ENCODE results near the gene SYCN.

Gene SYCN

DNA sequence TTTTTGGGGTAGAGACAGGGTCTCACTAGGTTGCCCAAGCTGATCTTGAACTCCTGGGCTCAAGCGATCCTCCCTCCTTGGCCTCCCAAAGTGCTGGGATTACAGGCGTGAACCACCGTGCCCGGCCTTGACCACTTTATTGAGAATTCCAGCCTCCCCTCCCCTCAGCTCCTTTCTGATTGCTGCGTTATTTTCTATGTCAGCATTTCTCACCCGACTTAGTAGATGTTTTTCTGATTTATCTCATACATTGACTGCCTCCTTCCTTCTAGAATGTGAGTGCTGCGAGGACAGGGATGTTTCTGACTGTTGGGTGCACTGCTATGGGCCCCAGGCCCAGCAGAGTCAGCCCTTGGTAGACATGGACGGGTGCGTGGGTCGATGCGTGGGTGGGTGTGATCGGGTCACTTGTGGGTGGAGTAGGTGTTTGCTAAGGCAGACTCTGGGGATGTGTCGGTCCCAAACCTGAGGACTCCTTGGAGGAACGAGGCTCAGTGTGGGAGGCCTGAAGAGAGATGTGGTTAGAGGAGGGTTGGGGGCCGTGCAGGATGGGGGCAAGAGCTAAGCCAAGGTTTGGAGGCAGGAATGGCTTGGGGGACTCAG, 41.5 kb downstream of the SYCN start:
- DNase-seq = no peak
- peak overlapping the region; percentile 68 for H3K27ac Mint-ChIP-seq
- H3K4me3 Mint-ChIP-seq = no peak overlapping the region
- no peaks in the 10 kb centered on the region for H3K9me3 Mint-ChIP-seq
- H3K36me3 Mint-ChIP-seq (ENCODE audit: low read depth) = no peaks in the 10 kb centered on the region
- no peaks in the 10 kb centered on the region for H3K27me3 Mint-ChIP-seq
- H3K4me1 Mint-ChIP-seq (ENCODE audit: low read depth) = peaks cover 7% of the 10 kb centered on the region

DNA sequence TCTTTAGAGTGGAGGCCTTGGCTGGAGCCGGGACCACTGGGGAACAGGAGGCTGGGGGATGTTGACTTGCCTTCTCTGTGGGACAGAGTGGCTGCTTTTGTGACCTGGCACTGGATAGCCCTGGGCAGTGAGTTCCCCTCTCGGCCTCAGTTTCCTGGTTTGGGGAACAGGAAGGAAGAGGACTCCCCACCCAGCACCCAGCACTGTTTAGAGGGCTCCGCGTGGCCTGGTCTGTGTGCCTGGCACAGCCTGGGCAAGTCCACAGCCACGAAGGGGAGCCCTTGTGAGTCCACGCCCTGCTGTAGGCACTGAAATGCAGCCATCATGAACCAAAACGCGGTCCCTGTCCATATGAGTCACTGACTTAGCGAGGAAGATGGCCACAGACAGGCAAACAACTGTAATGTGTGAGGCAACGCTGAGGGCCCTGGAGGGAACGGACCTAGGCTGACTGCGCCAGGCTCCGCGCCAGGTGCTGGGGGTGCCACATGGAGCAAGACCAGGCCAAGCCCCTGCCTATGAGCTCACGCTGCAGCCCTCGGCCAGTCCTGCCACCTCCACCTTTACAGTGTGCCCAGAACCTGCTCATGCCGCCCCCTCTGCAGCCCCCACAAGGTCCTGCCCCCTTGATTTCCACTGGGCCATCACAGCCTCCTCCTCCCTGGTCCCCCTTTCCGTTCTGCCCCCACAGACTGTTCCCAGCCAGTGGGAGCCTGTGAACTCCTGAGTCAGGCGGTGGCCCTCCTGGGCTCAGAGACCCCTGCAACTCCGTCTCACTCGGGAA, 43.0 kb downstream of the SYCN start:
- no peaks in the 10 kb centered on the region for H3K27me3 Mint-ChIP-seq
- no peak overlapping the region for H3K27ac Mint-ChIP-seq

DNA sequence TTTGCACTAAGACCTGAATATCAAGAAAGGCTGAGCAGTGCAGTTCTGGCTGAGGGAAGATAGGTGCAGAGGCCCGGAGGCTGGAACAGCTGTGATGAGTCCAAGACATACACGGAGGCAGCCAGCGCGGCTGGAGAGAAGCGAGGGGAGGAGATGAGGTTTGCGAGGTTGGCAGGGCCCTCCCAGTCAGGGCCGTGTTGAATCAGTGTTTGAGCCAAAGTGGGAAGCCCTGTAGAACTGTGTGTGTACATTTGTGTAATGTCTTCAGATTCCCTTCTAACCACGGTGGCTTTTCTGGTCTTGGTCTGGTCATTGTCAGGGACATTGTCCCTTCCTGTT, 43.6 kb downstream of the SYCN start:
- peaks cover 16% of the 10 kb centered on the region for H3K4me1 Mint-ChIP-seq (ENCODE audit: low read depth)
- H3K4me3 Mint-ChIP-seq = no peak overlapping the region
- H3K27ac Mint-ChIP-seq = no peak overlapping the region
- H3K36me3 Mint-ChIP-seq (ENCODE audit: low read depth) = no peaks in the 10 kb centered on the region
- DNase-seq = no peak
- H3K9me3 Mint-ChIP-seq = no peaks in the 10 kb centered on the region
- no peaks in the 10 kb centered on the region for H3K27me3 Mint-ChIP-seq

More for the DNA sequence above, 43.0 kb downstream of the SYCN start:
- Mint-ChIP-seq H3K9me3 (no peaks in the 10 kb centered on the region), H3K4me1 (ENCODE audit: low read depth) (peaks cover 13% of the 10 kb centered on the region), H3K36me3 (ENCODE audit: low read depth) (no peaks in the 10 kb centered on the region), H3K4me3 (no peak overlapping the region)
- no peak for DNase-seq

DNA sequence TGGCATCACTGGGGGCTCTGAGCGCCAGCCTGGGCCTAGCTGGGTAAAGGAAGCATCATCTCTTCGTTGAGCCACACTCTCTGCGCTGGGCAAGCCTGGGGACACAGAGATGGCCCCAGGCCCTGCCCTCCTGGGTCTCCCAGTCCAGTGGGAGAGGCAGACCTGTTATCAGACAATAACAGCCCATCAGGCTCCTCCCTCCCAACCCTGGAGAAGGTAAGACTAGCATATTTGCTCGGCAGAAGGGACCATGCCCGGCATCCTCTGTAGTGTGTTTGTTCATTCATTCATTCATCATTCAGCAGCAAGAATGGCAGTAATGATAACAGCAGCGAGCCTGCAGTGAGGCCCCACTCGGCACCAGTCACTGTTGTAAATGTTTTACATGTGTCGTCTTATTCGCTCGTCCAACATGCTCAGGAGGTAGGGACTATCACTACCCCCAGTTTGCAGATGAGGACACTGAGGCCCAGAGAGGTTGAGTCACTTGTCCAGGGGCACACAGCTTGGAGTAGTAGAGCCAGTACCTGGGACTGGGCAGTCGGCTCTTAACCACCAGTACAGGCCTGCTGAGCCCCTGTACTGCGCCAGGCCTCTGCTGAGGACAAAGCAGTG, 45.3 kb downstream of the SYCN start:
- no peaks in the 10 kb centered on the region for H3K9me3 Mint-ChIP-seq
- no peak for DNase-seq
- H3K4me3 Mint-ChIP-seq = no peak overlapping the region
- H3K36me3 Mint-ChIP-seq (ENCODE audit: low read depth) = peaks cover 2% of the 10 kb centered on the region
- peaks cover 22% of the 10 kb centered on the region for H3K4me1 Mint-ChIP-seq (ENCODE audit: low read depth)
- no peaks in the 10 kb centered on the region for H3K27me3 Mint-ChIP-seq
- no peak overlapping the region for H3K27ac Mint-ChIP-seq

DNA sequence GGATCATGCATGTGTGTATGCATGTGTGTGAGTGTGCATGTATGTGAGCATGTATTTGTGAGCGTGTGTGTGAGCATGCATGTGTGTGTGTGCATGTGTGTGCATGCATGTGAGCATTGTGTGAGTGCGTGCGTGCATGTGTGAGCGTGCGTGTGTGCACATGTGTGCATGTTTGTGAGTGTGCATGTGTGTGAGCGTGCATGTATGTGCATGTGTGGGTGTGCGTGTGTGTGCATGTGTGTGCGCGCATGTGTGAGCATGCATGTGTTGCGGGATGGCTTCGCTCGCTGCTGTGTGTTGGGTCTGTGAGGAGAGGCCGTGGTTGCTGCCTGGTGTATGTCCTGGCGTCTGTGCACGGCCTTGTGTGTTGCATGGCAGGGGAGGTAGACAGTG, 46.1 kb downstream of the SYCN start:
- peaks cover 21% of the 10 kb centered on the region for H3K4me1 Mint-ChIP-seq (ENCODE audit: low read depth)
- no peak overlapping the region for H3K4me3 Mint-ChIP-seq
- no peak overlapping the region for H3K27ac Mint-ChIP-seq

DNA sequence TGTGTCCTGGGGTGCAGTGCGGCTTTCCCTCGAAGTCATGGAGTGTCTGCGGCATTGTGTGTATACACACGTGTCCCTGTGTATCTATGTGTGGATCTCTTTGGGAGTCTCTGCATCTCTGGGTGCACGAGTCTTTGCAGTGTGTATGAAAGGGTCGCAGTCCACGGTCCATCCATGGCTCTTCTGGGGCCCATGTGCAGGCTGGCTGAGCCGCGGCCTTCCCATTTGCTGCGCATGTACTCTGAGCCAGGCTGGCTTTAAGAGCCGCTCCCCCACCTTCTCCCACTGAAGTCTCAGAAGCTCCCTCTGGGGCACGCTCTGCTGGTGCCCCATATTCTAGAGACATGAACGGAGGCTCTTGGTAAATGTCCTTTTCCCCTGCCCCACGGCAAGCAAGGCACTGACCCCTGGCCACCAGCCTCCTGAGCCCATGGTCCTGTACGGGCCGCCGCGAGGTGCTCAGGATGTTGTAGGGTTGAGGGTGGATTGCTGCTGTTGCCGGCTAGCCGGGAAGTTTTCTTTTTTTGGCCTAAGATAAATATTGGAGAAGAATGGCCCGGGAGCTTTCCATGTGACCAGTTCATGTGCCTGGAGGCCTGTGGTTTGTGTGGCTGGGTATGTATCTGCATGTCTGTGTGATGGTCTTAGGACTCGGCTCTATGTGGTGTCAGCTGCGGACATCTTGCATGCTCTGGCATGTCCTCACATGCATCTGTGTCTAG, 46.6 kb downstream of the SYCN start:
- H3K27me3 Mint-ChIP-seq = no peaks in the 10 kb centered on the region
- peaks cover 2% of the 10 kb centered on the region for H3K36me3 Mint-ChIP-seq (ENCODE audit: low read depth)
- H3K4me1 Mint-ChIP-seq (ENCODE audit: low read depth) = peaks cover 16% of the 10 kb centered on the region
- DNase-seq = no peak
- no peak overlapping the region for H3K4me3 Mint-ChIP-seq
- no peak overlapping the region for H3K27ac Mint-ChIP-seq
- no peaks in the 10 kb centered on the region for H3K9me3 Mint-ChIP-seq

More for the DNA sequence above, 46.1 kb downstream of the SYCN start:
- peaks cover 2% of the 10 kb centered on the region for H3K36me3 Mint-ChIP-seq (ENCODE audit: low read depth)
- DNase-seq = no peak
- H3K9me3 Mint-ChIP-seq = no peaks in the 10 kb centered on the region
- no peaks in the 10 kb centered on the region for H3K27me3 Mint-ChIP-seq

DNA sequence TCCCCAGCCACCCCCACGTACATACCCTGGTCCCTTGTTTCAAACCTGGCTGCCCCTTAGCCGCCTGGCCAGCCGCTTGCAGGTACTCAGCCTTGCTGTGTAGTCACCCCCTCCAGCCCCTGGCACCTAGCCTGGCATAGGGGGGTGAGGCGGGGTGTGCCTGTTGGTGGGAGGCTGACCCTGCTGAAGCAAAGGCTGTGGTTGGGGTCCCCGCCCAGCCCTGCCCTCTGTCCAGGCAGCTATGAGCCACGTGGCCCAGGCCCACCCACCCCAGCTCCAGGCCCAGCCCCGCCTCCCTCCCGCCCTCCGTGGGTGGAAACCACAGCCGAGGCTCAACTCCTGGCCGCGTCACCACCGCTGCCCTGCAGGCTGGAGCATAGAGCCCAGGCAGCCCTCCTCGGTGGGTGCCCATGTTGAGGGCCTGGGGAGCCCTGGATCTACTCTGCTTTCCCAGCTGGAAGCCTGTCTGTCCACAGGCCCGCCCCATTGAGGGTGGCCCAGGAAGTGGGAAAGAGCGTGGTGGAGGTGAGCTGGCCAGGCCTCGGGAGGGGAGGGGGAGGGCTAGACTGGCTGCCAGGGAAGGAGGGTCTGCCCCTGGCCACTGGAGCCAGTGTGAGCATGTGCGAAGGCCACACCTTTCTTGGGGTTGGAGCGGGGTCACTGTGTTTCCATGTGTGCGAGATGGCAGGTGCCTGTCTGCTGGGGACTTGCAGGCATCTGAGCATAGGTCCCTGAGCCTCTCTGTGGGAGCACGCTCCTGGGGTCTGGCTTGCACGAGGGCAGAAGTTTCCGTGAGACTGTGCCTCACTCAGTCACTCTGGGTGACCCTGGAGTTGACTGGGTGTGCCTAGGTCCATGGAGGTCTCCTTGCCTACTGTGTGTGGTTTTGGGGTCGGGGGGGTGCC, 47.5 kb downstream of the SYCN start:
- H3K36me3 Mint-ChIP-seq (ENCODE audit: low read depth) = peaks cover 2% of the 10 kb centered on the region

DNA sequence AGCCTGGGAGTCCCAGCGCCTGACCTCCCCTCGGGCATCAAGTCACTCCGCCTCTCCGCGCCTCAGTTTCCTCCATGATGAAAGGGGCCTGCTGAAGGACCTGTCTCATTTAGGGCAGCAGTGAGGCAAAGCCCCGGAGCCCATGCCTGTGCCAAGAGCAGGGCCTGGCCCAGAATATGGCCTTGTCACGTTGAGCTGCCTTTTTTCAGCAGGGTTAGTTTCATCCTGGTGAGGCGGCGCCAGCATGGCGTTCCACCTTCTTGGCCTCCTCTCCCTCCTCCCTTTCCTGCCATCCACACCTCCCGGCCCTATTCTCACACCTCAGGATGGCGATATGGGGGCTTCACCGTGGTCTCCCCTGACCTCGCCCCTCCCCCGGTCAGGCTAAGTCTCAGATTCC, 48.3 kb downstream of the SYCN start:
- no peaks in the 10 kb centered on the region for H3K9me3 Mint-ChIP-seq
- no peak overlapping the region for H3K4me3 Mint-ChIP-seq
- no peak overlapping the region for H3K27ac Mint-ChIP-seq
- H3K4me1 Mint-ChIP-seq (ENCODE audit: low read depth) = peaks cover 24% of the 10 kb centered on the region
- no peaks in the 10 kb centered on the region for H3K27me3 Mint-ChIP-seq
- no peak for DNase-seq
- peaks cover 2% of the 10 kb centered on the region for H3K36me3 Mint-ChIP-seq (ENCODE audit: low read depth)

More for the DNA sequence above, 47.5 kb downstream of the SYCN start:
- no peak for DNase-seq
- Mint-ChIP-seq H3K27ac (no peak overlapping the region), H3K4me1 (ENCODE audit: low read depth) (peaks cover 20% of the 10 kb centered on the region), H3K4me3 (no peak overlapping the region), H3K27me3 (no peaks in the 10 kb centered on the region), H3K9me3 (no peaks in the 10 kb centered on the region)

DNA sequence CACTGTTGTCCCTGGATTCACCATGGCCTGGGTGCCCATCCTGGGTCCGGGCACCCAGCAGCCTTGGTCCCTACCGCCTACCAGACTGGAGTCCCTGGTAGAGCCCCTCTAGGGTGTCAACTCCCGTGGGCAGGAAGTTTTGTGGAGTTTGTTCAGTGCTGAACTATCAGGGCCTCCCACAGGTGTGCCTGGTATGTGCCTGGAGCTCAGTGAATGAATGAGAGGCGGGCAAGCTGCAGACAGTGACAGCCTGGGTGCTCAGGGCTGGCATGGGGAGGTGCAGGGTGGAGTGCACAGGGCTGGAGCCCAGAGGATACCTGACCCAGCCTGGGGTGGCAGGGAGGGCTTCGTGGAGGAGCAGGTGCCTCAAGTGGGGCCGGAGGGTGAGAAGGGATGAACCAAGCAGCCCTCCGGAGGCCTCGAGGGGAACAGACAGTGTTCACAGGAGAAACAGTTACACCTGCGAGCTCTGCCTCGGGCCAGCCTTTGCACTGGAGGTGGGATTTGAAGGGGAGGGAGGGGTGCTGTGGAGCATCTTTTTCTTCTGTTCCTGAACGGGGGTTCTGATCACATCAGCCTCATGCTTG, 48.9 kb downstream of the SYCN start:
- H3K4me1 Mint-ChIP-seq (ENCODE audit: low read depth) = peaks cover 25% of the 10 kb centered on the region
- no peak overlapping the region for H3K4me3 Mint-ChIP-seq
- H3K27ac Mint-ChIP-seq = no peak overlapping the region

DNA sequence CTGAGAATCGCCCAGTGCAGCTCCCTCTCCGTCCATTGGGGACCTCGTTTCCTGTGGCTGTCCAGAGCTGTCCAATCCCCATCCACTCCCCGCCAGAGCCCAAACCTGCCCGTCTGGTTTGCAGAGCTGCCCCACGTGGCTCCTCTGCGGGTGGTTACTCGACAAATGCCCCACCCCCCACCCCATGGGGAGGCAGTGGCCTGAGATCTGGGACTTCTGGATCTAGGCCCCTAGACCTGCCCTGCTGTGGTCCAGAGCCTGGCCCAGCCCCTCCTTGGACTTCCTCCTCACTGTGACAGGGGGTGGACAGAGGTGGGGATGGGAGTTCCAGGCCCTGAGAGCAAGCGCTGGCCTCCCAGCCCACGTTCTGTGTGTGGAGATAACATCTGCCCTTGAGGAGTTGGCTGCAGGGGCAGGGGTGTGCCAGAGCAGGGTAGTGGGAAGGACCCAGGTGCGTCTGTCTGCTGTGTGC, 49.4 kb downstream of the SYCN start:
- no peaks in the 10 kb centered on the region for H3K27me3 Mint-ChIP-seq
- H3K36me3 Mint-ChIP-seq (ENCODE audit: low read depth) = peaks cover 2% of the 10 kb centered on the region
- H3K9me3 Mint-ChIP-seq = no peaks in the 10 kb centered on the region
- no peak overlapping the region for H3K4me3 Mint-ChIP-seq
- DNase-seq = no peak
- H3K27ac Mint-ChIP-seq = no peak overlapping the region
- H3K4me1 Mint-ChIP-seq (ENCODE audit: low read depth) = peaks cover 25% of the 10 kb centered on the region

More for the DNA sequence above, 48.9 kb downstream of the SYCN start:
- Mint-ChIP-seq H3K27me3 (no peaks in the 10 kb centered on the region), H3K36me3 (ENCODE audit: low read depth) (peaks cover 2% of the 10 kb centered on the region), H3K9me3 (no peaks in the 10 kb centered on the region)
- no peak for DNase-seq

DNA sequence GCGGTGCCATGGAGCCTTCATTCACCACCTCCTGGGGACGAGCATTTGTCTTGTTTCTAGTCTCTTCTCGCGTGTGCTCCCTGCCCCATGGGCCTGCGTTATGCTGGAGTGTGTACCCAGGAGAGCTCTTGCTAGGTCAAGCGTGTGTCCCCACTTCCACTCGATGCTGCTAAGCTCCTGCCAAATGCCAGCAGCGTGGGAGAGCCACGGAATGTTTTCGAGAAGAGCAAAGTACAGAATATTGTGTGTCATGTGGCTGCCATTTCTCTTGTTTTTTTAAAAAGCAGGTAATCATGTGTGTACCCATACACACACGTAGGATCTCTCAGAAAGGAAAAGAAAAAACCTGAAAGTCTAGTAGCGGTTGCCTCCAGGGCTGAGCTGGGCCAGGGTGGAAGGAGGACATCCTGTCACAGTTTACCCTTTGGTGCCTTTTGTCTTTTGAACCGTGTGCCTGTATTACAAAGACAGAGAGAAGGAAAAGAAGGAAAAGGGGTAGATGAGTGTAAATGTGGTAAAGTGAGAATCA, 49.9 kb downstream of the SYCN start:
- Mint-ChIP-seq H3K27ac (no peak overlapping the region), H3K4me1 (ENCODE audit: low read depth) (peaks cover 25% of the 10 kb centered on the region), H3K4me3 (no peak overlapping the region), H3K36me3 (ENCODE audit: low read depth) (peaks cover 2% of the 10 kb centered on the region), H3K27me3 (no peaks in the 10 kb centered on the region), H3K9me3 (no peaks in the 10 kb centered on the region)
- DNase-seq = no peak
